H1 (cell line): ENCODE data around the gene CPTP. TPM values are rescaled to one million over a fixed set of nuclear protein-coding genes. Genes with fewer than 3 reads are reported as not detected.

Source experiments
- ZNF274 ChIP-seq: IDR thresholded peaks from 2 replicates; pipeline ENCODE4 v1.7.0; 2012; ENCODE audit warnings: low read length, borderline replicate concordance; ENCODE audit errors: extremely low read depth
- polyA plus RNA-seq, 7 experiments: library from polyadenylated mRNA; depleted of rRNA in 3 of 7; stranded (reverse) in 5 of 7; unstranded in 2 of 7; fragments of >200 nt in 5 of 7; fragments of 200-250 nt in 2 of 7; gene quantifications; 1 replicate in 5 of 7; 2 replicates in 1 of 7; 4 replicates in 1 of 7; pipeline versions ENCODE4 v1.2.1 to v1.2.3, GENCODE V29; 2011 to 2013; ENCODE audit warnings: missing spikeins in 2 of 7, mixed read lengths in 2 of 7
- total RNA-seq: library from RNA; stranded (reverse); fragmentation: NEBNext Ultra II Directional; extraction: Animal tissue kit (Norgen Biotek cat#: 25700); gene quantifications from 2 replicates; pipeline ENCODE4 v1.2.1, GENCODE V29; 2021
- TF ChIP-seq, protein P1 (sequence below): fragments of 300-600 bp; sonication (generic); IDR thresholded peaks from 2 replicates; pipeline ENCODE4 v1.7.1; 2012; ENCODE audit warnings: low read length, moderate library complexity, mild to moderate bottlenecking, inconsistent platforms; ENCODE audit not compliant: insufficient replicate concordance
- TF ChIP-seq, protein P2 (sequence below): IDR thresholded peaks from 2 replicates; pipeline ENCODE4 v1.6.1; 2011; ENCODE audit warnings: low read depth, mild to moderate bottlenecking, low read length; ENCODE audit not compliant: insufficient read depth

Gene CPTP
- total and polyA plus RNA-seq, 2 of the 8 experiments (the other 6 are each of a cell fraction or from before 2014, with no cell fraction given) = 8.1 to 10.6 TPM

DNA sequence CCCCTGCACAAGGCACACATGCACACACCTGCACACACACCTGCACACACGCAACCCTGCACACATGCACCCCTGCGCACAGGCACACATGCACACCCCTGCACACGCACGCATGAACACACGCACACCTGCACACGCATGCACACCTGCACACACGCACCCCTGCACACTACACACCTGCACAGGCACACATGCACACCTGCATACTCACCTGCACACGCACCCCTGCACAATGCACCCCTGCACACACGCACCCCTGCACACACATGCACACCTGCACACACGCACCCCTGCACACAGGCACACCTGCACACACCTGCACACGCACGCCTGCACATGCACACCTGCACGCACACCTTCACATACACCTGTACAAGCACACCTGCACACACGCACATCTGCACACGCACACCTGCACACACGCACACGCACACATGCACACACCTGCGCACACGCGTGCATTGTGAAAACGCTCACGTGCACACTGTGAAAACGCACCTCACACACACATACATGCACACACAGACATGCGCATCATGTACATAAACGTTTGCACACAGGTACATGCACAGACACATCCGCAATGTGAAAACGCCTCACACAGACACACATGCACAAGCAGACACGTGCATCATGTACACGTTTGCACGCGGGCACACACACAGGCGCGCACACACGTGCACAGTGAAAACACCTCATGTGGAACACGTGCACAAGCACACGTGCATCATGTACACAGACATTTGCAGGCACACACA is 16.4 kb downstream of the CPTP start (continued):
- TF ChIP-seq, protein P1, sequence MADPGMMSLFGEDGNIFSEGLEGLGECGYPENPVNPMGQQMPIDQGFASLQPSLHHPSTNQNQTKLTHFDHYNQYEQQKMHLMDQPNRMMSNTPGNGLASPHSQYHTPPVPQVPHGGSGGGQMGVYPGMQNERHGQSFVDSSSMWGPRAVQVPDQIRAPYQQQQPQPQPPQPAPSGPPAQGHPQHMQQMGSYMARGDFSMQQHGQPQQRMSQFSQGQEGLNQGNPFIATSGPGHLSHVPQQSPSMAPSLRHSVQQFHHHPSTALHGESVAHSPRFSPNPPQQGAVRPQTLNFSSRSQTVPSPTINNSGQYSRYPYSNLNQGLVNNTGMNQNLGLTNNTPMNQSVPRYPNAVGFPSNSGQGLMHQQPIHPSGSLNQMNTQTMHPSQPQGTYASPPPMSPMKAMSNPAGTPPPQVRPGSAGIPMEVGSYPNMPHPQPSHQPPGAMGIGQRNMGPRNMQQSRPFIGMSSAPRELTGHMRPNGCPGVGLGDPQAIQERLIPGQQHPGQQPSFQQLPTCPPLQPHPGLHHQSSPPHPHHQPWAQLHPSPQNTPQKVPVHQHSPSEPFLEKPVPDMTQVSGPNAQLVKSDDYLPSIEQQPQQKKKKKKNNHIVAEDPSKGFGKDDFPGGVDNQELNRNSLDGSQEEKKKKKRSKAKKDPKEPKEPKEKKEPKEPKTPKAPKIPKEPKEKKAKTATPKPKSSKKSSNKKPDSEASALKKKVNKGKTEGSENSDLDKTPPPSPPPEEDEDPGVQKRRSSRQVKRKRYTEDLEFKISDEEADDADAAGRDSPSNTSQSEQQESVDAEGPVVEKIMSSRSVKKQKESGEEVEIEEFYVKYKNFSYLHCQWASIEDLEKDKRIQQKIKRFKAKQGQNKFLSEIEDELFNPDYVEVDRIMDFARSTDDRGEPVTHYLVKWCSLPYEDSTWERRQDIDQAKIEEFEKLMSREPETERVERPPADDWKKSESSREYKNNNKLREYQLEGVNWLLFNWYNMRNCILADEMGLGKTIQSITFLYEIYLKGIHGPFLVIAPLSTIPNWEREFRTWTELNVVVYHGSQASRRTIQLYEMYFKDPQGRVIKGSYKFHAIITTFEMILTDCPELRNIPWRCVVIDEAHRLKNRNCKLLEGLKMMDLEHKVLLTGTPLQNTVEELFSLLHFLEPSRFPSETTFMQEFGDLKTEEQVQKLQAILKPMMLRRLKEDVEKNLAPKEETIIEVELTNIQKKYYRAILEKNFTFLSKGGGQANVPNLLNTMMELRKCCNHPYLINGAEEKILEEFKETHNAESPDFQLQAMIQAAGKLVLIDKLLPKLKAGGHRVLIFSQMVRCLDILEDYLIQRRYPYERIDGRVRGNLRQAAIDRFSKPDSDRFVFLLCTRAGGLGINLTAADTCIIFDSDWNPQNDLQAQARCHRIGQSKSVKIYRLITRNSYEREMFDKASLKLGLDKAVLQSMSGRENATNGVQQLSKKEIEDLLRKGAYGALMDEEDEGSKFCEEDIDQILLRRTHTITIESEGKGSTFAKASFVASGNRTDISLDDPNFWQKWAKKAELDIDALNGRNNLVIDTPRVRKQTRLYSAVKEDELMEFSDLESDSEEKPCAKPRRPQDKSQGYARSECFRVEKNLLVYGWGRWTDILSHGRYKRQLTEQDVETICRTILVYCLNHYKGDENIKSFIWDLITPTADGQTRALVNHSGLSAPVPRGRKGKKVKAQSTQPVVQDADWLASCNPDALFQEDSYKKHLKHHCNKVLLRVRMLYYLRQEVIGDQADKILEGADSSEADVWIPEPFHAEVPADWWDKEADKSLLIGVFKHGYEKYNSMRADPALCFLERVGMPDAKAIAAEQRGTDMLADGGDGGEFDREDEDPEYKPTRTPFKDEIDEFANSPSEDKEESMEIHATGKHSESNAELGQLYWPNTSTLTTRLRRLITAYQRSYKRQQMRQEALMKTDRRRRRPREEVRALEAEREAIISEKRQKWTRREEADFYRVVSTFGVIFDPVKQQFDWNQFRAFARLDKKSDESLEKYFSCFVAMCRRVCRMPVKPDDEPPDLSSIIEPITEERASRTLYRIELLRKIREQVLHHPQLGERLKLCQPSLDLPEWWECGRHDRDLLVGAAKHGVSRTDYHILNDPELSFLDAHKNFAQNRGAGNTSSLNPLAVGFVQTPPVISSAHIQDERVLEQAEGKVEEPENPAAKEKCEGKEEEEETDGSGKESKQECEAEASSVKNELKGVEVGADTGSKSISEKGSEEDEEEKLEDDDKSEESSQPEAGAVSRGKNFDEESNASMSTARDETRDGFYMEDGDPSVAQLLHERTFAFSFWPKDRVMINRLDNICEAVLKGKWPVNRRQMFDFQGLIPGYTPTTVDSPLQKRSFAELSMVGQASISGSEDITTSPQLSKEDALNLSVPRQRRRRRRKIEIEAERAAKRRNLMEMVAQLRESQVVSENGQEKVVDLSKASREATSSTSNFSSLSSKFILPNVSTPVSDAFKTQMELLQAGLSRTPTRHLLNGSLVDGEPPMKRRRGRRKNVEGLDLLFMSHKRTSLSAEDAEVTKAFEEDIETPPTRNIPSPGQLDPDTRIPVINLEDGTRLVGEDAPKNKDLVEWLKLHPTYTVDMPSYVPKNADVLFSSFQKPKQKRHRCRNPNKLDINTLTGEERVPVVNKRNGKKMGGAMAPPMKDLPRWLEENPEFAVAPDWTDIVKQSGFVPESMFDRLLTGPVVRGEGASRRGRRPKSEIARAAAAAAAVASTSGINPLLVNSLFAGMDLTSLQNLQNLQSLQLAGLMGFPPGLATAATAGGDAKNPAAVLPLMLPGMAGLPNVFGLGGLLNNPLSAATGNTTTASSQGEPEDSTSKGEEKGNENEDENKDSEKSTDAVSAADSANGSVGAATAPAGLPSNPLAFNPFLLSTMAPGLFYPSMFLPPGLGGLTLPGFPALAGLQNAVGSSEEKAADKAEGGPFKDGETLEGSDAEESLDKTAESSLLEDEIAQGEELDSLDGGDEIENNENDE = no peak
- TF ChIP-seq ZNF274 = no peak
- TF ChIP-seq, protein P2, sequence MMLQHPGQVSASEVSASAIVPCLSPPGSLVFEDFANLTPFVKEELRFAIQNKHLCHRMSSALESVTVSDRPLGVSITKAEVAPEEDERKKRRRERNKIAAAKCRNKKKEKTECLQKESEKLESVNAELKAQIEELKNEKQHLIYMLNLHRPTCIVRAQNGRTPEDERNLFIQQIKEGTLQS = no peak
